WTC11 (cell line): ENCODE data around the gene CALN1.

Experiments
- CTCF ChIP-seq: fragments of 200-600 bp; IDR thresholded peaks from 2 replicates; pipeline ENCODE4 v1.8.0; 2022; ENCODE audit warnings: antibody characterized with exemption
- FOXJ3 ChIP-seq: sonication (generic); formaldehyde crosslinking; IDR thresholded peaks from 2 replicates; pipeline ENCODE4 v1.9.0; 2021; ENCODE audit warnings: missing genetic modification reagents, mild to moderate bottlenecking, borderline replicate concordance
- GTF2I ChIP-seq: fragments of 250-450 bp; sonication (Bioruptor Pico); conservative IDR thresholded peaks from 2 replicates; pipeline ENCODE4 v1.4.0; 2021; ENCODE audit warnings: mild to moderate bottlenecking
- SMAD3 ChIP-seq: sonication (generic); formaldehyde crosslinking; IDR thresholded peaks from 2 replicates; pipeline ENCODE4 v1.8.0; 2022; ENCODE audit warnings: missing genetic modification reagents, mild to moderate bottlenecking, borderline replicate concordance
- TF ChIP-seq, protein P1 (sequence below): fragments of 250-450 bp; sonication (Bioruptor Pico); IDR thresholded peaks from 2 replicates; pipeline ENCODE4 v1.9.0; 2021; ENCODE audit warnings: mild to moderate bottlenecking, borderline replicate concordance

- TF ChIP-seq, protein P1, sequence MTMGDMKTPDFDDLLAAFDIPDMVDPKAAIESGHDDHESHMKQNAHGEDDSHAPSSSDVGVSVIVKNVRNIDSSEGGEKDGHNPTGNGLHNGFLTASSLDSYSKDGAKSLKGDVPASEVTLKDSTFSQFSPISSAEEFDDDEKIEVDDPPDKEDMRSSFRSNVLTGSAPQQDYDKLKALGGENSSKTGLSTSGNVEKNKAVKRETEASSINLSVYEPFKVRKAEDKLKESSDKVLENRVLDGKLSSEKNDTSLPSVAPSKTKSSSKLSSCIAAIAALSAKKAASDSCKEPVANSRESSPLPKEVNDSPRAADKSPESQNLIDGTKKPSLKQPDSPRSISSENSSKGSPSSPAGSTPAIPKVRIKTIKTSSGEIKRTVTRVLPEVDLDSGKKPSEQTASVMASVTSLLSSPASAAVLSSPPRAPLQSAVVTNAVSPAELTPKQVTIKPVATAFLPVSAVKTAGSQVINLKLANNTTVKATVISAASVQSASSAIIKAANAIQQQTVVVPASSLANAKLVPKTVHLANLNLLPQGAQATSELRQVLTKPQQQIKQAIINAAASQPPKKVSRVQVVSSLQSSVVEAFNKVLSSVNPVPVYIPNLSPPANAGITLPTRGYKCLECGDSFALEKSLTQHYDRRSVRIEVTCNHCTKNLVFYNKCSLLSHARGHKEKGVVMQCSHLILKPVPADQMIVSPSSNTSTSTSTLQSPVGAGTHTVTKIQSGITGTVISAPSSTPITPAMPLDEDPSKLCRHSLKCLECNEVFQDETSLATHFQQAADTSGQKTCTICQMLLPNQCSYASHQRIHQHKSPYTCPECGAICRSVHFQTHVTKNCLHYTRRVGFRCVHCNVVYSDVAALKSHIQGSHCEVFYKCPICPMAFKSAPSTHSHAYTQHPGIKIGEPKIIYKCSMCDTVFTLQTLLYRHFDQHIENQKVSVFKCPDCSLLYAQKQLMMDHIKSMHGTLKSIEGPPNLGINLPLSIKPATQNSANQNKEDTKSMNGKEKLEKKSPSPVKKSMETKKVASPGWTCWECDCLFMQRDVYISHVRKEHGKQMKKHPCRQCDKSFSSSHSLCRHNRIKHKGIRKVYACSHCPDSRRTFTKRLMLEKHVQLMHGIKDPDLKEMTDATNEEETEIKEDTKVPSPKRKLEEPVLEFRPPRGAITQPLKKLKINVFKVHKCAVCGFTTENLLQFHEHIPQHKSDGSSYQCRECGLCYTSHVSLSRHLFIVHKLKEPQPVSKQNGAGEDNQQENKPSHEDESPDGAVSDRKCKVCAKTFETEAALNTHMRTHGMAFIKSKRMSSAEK (CRISPR knock-in tag), result no peak
- TF ChIP-seq SMAD3 (CRISPR knock-in tag) (no peak), CTCF (no peak), GTF2I (CRISPR knock-in tag) (no peak), FOXJ3 (CRISPR knock-in tag) (no peak)
These were observed 583.8 kb downstream of the CALN1 start for GRCh38 chr7:71828361-71828760.
